GM21367 (cell line): ENCODE data around the gene NDST1.

ENCODE experiments used
- ATAC-seq: cut with Tn5 transposase; IDR thresholded peaks from one replicate; pipeline ENCODE4 v1.9.1; 2021; ENCODE audit not compliant: unreplicated experiment

The NDST1 gene

GRCh38 chr5:150583541-150584225 lies 75.8 kb downstream of the NDST1 start:
- ATAC-seq = no peak

- ATAC-seq = no peak
Measured at GRCh38 chr5:150584556-150585335, 76.8 kb downstream of the NDST1 start.

GRCh38 chr5:150585781-150586341 lies 77.9 kb downstream of the NDST1 start:
- ATAC-seq = no peak

- ATAC-seq = no peak
Measured at GRCh38 chr5:150587016-150587415, 79.1 kb downstream of the NDST1 start.

- no peak for ATAC-seq
Measured at GRCh38 chr5:150587856-150588595, 80.1 kb downstream of the NDST1 start.

- ATAC-seq = no peak
Measured at GRCh38 chr5:150588596-150588890, 80.6 kb downstream of the NDST1 start.

GRCh38 chr5:150589862-150590601 lies 82.1 kb downstream of the NDST1 start:
- ATAC-seq = no peak

GRCh38 chr5:150590979-150591695 lies 83.2 kb downstream of the NDST1 start:
- no peak for ATAC-seq

- ATAC-seq = no peak
Measured at GRCh38 chr5:150593593-150593992, 85.7 kb downstream of the NDST1 start.

GRCh38 chr5:150593996-150594395 lies 86.1 kb downstream of the NDST1 start:
- ATAC-seq = no peak

- no peak for ATAC-seq
Measured at GRCh38 chr5:150595466-150596031, 87.6 kb downstream of the NDST1 start.

- no peak for ATAC-seq
Measured at GRCh38 chr5:150596313-150596712, 88.4 kb downstream of the NDST1 start.

- no peak for ATAC-seq
Measured at GRCh38 chr5:150596826-150597225, 88.9 kb downstream of the NDST1 start.

GRCh38 chr5:150598006-150598405 lies 90.1 kb downstream of the NDST1 start:
- no peak for ATAC-seq

- ATAC-seq = no peak
Measured at GRCh38 chr5:150598821-150599273, 90.9 kb downstream of the NDST1 start.

GRCh38 chr5:150599281-150599680 lies 91.3 kb downstream of the NDST1 start:
- ATAC-seq = no peak

GRCh38 chr5:150599917-150600511 lies 92.1 kb downstream of the NDST1 start:
- no peak for ATAC-seq

- ATAC-seq = no peak
Measured at GRCh38 chr5:150600616-150601490, 92.9 kb downstream of the NDST1 start.
